ENCODE results near the gene CHAC1. TPM values are rescaled to one million over a fixed set of nuclear protein-coding genes. Genes with fewer than 3 reads are reported as not detected.
A peak's percentile ranks its signal among the peaks of the same experiment; 100 is the strongest.

CHAC1 gene
- total and polyA plus RNA-seq, 2 of the 13 experiments (the other 11 are each of a cell fraction or from before 2014, with no cell fraction given): 0.44 TPM; not detected in 1

DNA sequence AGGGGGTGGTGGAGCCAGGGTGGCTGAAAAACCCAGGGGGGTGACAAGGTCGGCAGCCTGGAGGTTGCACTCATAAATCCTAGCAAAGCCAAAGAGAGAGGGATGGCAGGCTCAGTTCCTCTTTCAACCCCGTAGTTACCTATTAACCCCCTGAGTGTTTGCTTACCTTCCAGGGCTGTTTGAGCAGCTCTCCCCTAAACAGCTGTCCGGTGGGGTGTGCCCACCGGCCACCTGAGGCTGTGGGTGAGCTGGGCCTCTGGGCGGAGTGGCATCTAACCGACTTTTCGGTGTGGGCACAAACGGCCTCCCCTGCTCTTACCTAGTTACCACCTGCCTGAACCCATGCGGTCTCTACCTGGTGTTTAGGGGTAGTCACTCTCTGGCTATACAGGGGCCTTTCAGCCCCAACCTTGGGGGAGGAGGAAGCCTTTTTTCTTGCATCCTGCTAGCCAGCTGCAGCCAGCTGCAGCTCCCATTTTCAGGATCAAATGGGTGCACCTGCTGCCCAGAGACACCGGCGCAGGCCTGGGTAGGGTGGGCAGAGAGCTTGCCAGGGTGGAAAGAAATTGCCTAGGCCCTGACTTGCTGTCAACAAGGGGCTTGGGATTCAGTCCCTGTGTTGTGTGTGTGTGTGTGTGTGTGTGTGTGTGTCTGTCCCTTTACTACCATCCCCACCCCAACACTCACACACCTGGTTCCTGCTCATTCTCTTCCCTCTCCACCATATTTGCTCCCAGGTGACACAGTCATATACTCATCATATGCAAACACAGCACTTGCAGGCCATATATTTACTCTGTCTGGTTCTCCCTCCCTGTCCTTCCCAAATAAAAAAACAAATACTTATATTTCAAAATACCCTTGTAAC lies 20.4 kb upstream of the CHAC1 start (continued):
- TF ChIP-seq ZHX2 (IDR thresholded peaks at IDR 0.05; ENCODE audit: low read depth) (no peak), ZHX2 (CRISPR knock-in tag; IDR thresholded peaks at IDR 0.05; ENCODE audit: borderline replicate concordance) (no peak), ZBTB26 (CRISPR knock-in tag; IDR thresholded peaks at IDR 0.05; ENCODE audit: borderline replicate concordance) (no peak), PTBP1 (IDR thresholded peaks at IDR 0.05; ENCODE audit: low read depth, low read length, poor library complexity, severe bottlenecking) (no peak), ZNF816 (CRISPR knock-in tag; IDR thresholded peaks at IDR 0.05; ENCODE audit: borderline replicate concordance) (no peak), SRSF9 (IDR thresholded peaks at IDR 0.05; ENCODE audit: borderline replicate concordance, insufficient read depth, low read depth, low read length, poor library complexity, severe bottlenecking) (no peak), HIVEP1 (CRISPR knock-in tag; IDR thresholded peaks at IDR 0.05) (no peak), EP300 (IDR thresholded peaks at IDR 0.05; ENCODE audit: low read depth in 2 of 2, low read length in 2 of 2) (0 out of 4 replicates have a peak, but pooled peaks of 1 of the 2 experiments have one; percentile 17), EP300 (CRISPR knock-in tag; IDR thresholded peaks at IDR 0.05; ENCODE audit: borderline replicate concordance) (no peak), HMG20A (CRISPR knock-in tag; IDR thresholded peaks at IDR 0.05; ENCODE audit: borderline replicate concordance) (no peak), ESRRA (CRISPR knock-in tag; IDR thresholded peaks at IDR 0.05; ENCODE audit: low read depth) (no peak), HNF4A (CRISPR knock-in tag; IDR thresholded peaks at IDR 0.05) (no peak), HMGXB4 (CRISPR knock-in tag; IDR thresholded peaks at IDR 0.05; ENCODE audit: borderline replicate concordance in 1 of 2, low read depth in 1 of 2) (peak in 1 of 2 experiments; percentile 36; a peak in 1 of 4 replicates), RFXAP (CRISPR knock-in tag; IDR thresholded peaks at IDR 0.05; ENCODE audit: borderline replicate concordance) (no peak), JARID2 (CRISPR knock-in tag; IDR thresholded peaks at IDR 0.05; ENCODE audit: insufficient replicate concordance) (no peak), ZNF543 (CRISPR knock-in tag; IDR thresholded peaks at IDR 0.05) (no peak), ZNF354B (CRISPR knock-in tag; IDR thresholded peaks at IDR 0.05) (no peak), SIX1 (CRISPR knock-in tag; IDR thresholded peaks at IDR 0.05; ENCODE audit: borderline replicate concordance) (no peak)
